SH-SY5Y (cell line): ENCODE data around the gene PLBD1.

ENCODE experiments used
- GATA2 ChIP-seq: IDR thresholded peaks from 2 replicates; pipeline ENCODE4 v1.6.1; 2011; ENCODE audit warnings: mild to moderate bottlenecking, low read depth, low read length
- GATA3 ChIP-seq: IDR thresholded peaks from 2 replicates; pipeline ENCODE4 v1.6.1; 2011; ENCODE audit warnings: low read depth, mild to moderate bottlenecking, low read length, moderate library complexity

GRCh38 chr12:14612898-14613445 is 45.3 kb upstream of the PLBD1 start:
- TF ChIP-seq GATA2 (no peak), GATA3 (no peak)
